A673 (cell line): ENCODE measurements around the gene UBE2E1. TPM values are rescaled to one million over a fixed set of nuclear protein-coding genes. Genes with fewer than 3 reads are reported as not detected.

ENCODE experiments used
- BruUV-seq: library from RNA; stranded (reverse); fragments of 400-500 nt; replicated peaks from 2 replicates; lab custom pipeline; 2021; lab: Mats Ljungman, UMichigan
- CTCF ChIA-PET: fragments of 300-600 bp; sonication (Branson Sonifier 250); formaldehyde crosslinking; loops from one replicate; lab custom pipeline; 2022; ENCODE audit warnings: antibody characterized with exemption; lab: Charles Lee
- POLR2A ChIA-PET: fragments of 300-600 bp; sonication (Branson Sonifier 250); formaldehyde crosslinking; loops from one replicate; lab custom pipeline; 2022; ENCODE audit warnings: antibody characterized with exemption; ENCODE audit not compliant: low non-redundant PET; lab: Charles Lee
- DNase-seq: peaks from one replicate; pipeline ENCODE4 v3.0.0-alpha.2; 2015; ENCODE audit warnings: low spot score
- H3K27ac ChIP-seq: fragments of 200-600 bp; sonication (generic); 2 replicates; pipeline ENCODE4 v1.5.1; 2016; ENCODE audit warnings: mixed run types, low read depth, mild to moderate bottlenecking, mixed read lengths, antibody characterized with exemption, low read length; ENCODE audit not compliant: poor library complexity, severe bottlenecking
- H3K27me3 ChIP-seq: fragments of 200-600 bp; sonication (generic); replicated peaks from 2 replicates; pipeline ENCODE4 v1.6.1; 2017; ENCODE audit warnings: mixed run types, low read depth, mild to moderate bottlenecking, mixed read lengths, antibody characterized with exemption, low read length; ENCODE audit not compliant: insufficient read depth, poor library complexity
- H3K36me3 ChIP-seq: fragments of 200-600 bp; sonication (generic); 2 replicates; pipeline ENCODE4 v1.6.1; 2016; ENCODE audit warnings: mixed run types, mild to moderate bottlenecking, mixed read lengths, antibody characterized with exemption, low read length; ENCODE audit not compliant: insufficient read depth, poor library complexity, severe bottlenecking
- H3K4me1 ChIP-seq: fragments of 200-600 bp; sonication (generic); 2 replicates; pipeline ENCODE4 v1.6.1; 2017; ENCODE audit warnings: mixed run types, mild to moderate bottlenecking, mixed read lengths, antibody characterized with exemption, low read length; ENCODE audit not compliant: insufficient read depth, poor library complexity, severe bottlenecking
- H3K4me3 ChIP-seq: fragments of 200-600 bp; sonication (generic); 2 replicates; pipeline ENCODE4 v1.5.1; 2016; ENCODE audit warnings: low read depth, mixed run types, mild to moderate bottlenecking, mixed read lengths, low read length; ENCODE audit not compliant: poor library complexity, severe bottlenecking
- H3K9me3 ChIP-seq: fragments of 200-600 bp; sonication (generic); 2 replicates; pipeline ENCODE4 v1.6.1; 2016; ENCODE audit warnings: mixed run types, low read depth, mild to moderate bottlenecking, mixed read lengths, antibody characterized with exemption, low read length; ENCODE audit not compliant: poor library complexity, severe bottlenecking
- CTCF ChIP-seq: fragments of 300-800, 200-600 bp; sonication (generic); conservative IDR thresholded peaks from 2 replicates; pipeline ENCODE4 v1.5.1; 2017; ENCODE audit warnings: low read depth, mild to moderate bottlenecking, antibody characterized with exemption, low read length, moderate library complexity, mixed read lengths
- EZH2 ChIP-seq: fragments of 200-600 bp; sonication (generic); IDR thresholded peaks from 2 replicates; pipeline ENCODE4 v1.6.1; 2017; ENCODE audit warnings: borderline replicate concordance, low read depth, mild to moderate bottlenecking, mixed read lengths, antibody characterized with exemption, low read length; ENCODE audit not compliant: poor library complexity, severe bottlenecking
- intact Hi-C: fragments of 100-400 bp; cut with micrococcal nuclease; formaldehyde crosslinking; loops from one replicate; pipeline ENCODE4 v1.10.0; 2022; ENCODE audit not compliant: unreplicated experiment
- total RNA-seq: library from RNA; stranded (reverse); gene quantifications from 2 replicates; pipeline ENCODE4 v1.2.3, GENCODE V29; 2021

UBE2E1 gene
- total RNA-seq, 1 experiment from 2014 or later, result 144 TPM

DNA sequence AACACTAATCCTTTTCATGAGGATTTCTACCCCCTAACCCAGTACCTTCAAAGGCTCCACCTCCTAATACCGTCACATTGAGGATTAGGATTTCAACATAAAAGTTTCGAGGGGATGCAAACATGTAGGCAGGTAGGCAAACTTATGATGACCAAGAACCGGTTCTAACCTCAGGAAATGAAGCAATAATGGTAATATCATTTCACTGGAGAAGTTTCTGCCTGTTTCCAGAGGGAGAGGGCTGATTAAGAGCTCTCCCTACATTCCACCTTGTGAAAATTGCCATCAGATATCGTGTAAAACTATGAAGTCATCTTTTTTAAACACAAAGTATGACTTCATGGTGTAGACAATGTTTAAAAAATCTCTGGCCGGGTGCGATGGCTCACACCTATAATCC is 79.5 kb downstream of the UBE2E1 start:
- DNase-seq, result no peak
- POLR2A ChIA-PET, result no interaction called here
- peaks cover 11% of the 10 kb centered on the region for H3K36me3 ChIP-seq
- no peaks in the 10 kb centered on the region for H3K27me3 ChIP-seq
- no peak overlapping the region for H3K27ac ChIP-seq
- BruUV-seq, result no TSS peak
- intact Hi-C loops, result loop anchor here (10.0 kb wide), 1 partner anchor 800 kb away; no protein-coding TSS in a partner anchor
- H3K9me3 ChIP-seq, result no peaks in the 10 kb centered on the region
- no peak overlapping the region for H3K4me3 ChIP-seq
- TF ChIP-seq CTCF (no peak), EZH2 (no peak)
- CTCF ChIA-PET, result no interaction called here
- no peaks in the 10 kb centered on the region for H3K4me1 ChIP-seq

GRCh38 chr3:23886311-23886710 is 80.6 kb downstream of the UBE2E1 start:
- ChIA-PET CTCF (no interaction called here), POLR2A (no interaction called here)
- TF ChIP-seq CTCF, result no peak
- no peak for TF ChIP-seq EZH2
- DNase-seq, result no peak
- H3K9me3 ChIP-seq, result no peaks in the 10 kb centered on the region
- no peaks in the 10 kb centered on the region for H3K27me3 ChIP-seq
- H3K27ac ChIP-seq, result no peak overlapping the region
- intact Hi-C loops, result loop anchor here (10.0 kb wide), 1 partner anchor 798 kb away; no protein-coding TSS in a partner anchor
- H3K4me1 ChIP-seq, result no peaks in the 10 kb centered on the region
- H3K4me3 ChIP-seq, result no peak overlapping the region
- BruUV-seq, result no TSS peak
- peaks cover 17% of the 10 kb centered on the region for H3K36me3 ChIP-seq

- H3K9me3 ChIP-seq, result no peaks in the 10 kb centered on the region
- TF ChIP-seq CTCF (peak; percentile 83), EZH2 (no peak)
- no peaks in the 10 kb centered on the region for H3K27me3 ChIP-seq
- CTCF ChIA-PET, result interaction anchor here (0.6 to 1.0 kb wide), 4 partner anchors 14 to 55 kb away, joined by 3 to 5 read pairs (median 4); partner anchors contain the start of genes NKIRAS1 and RPL15
- peak overlapping the region; percentile 26 for H3K27ac ChIP-seq
- BruUV-seq, result no TSS peak
- peak; percentile 34 for DNase-seq
- intact Hi-C loops, result loop anchor here (10.0 kb wide), 1 partner anchor 796 kb away; no protein-coding TSS in a partner anchor
- H3K4me1 ChIP-seq, result no peaks in the 10 kb centered on the region
- H3K4me3 ChIP-seq, result no peak overlapping the region
- H3K36me3 ChIP-seq, result peaks cover 37% of the 10 kb centered on the region
- POLR2A ChIA-PET, result interaction anchor here (0.6 kb wide), 2 partner anchors 141 to 342 kb away, joined by 3 read pairs; no protein-coding TSS in a partner anchor
These were observed 83.0 kb downstream of the UBE2E1 start for GRCh38 chr3:23888617-23889228.
